HepG2 (cell line): ENCODE measurements around the gene WWC2. TPM values are rescaled to one million over a fixed set of nuclear protein-coding genes. Genes with fewer than 3 reads are reported as not detected.

Experiments used
- ATAC-seq: fragments of 200-7000 bp; cut with Tn5 transposase; 3 replicates; pipeline ENCODE4 v1.9.1; 2020; ENCODE audit warnings: mild to moderate bottlenecking, moderate library complexity
- BruUV-seq: library from RNA; stranded (reverse); fragments of 400-500 nt; replicated peaks from 2 replicates; lab custom pipeline; 2021; lab: Mats Ljungman, UMichigan
- CTCF ChIA-PET: fragments of 300-600 bp; formaldehyde crosslinking; extraction: SDS; loops from one replicate; lab custom pipeline; 2021; ENCODE audit warnings: low total read pairs, inconsistent platforms, low intra/inter-chr PET ratio; lab: Yijun Ruan, JAX
- POLR2A ChIA-PET: fragments of 350-600 bp; sonication (Branson Sonifier 250); formaldehyde crosslinking; loops from one replicate; lab custom pipeline; 2020; ENCODE audit warnings: antibody characterized with exemption, inconsistent platforms; lab: Yijun Ruan, JAX
- DNase-seq: peaks from one replicate; pipeline ENCODE4 v3.0.0-alpha.2; 2015; ENCODE audit warnings: low spot score
- FAIRE-seq: peaks from 3 replicates; lab custom pipeline; 2011; peaks lifted over from hg19 to GRCh38; lab: Jason Lieb, UNC
- H2AFZ ChIP-seq: one replicate; pipeline ENCODE4 v1.6.1; 2011; ENCODE audit warnings: low read length, inconsistent platforms
- H3K27ac ChIP-seq: fragments of 300-600 bp; 3 replicates; pipeline ENCODE4 v1.8.0; 2011; ENCODE audit warnings: mixed run types, mild to moderate bottlenecking, mixed read lengths, low read length, inconsistent platforms; ENCODE audit not compliant: insufficient read depth; ENCODE audit errors: extremely low read length
- H3K27me3 ChIP-seq, 2 experiments: fragments of 200-600 bp in 1 of 2; 2 replicates in 1 of 2; 3 replicates in 1 of 2; pipeline versions ENCODE4 v1.6.0 to v1.8.0; 2011; ENCODE audit warnings: low read length in 2 of 2, mild to moderate bottlenecking in 2 of 2, moderate library complexity in 2 of 2, inconsistent platforms in 1 of 2; ENCODE audit not compliant: insufficient read depth in 2 of 2, control insufficient read depth in 1 of 2
- H3K36me3 ChIP-seq, 2 experiments: fragments of 200-600 bp in 1 of 2; replicated peaks in 1 of 2; 2 replicates in 1 of 2; 3 replicates in 1 of 2; pipeline versions ENCODE4 v1.5.1 to v1.8.0; 2011; ENCODE audit warnings: low read length in 2 of 2, inconsistent platforms in 1 of 2; ENCODE audit not compliant: insufficient read depth in 2 of 2, control insufficient read depth in 1 of 2
- H3K4me1 ChIP-seq: 2 replicates; pipeline ENCODE4 v1.5.1; 2012; ENCODE audit warnings: low read length, inconsistent platforms; ENCODE audit not compliant: insufficient read depth
- H3K4me2 ChIP-seq: 2 replicates; pipeline ENCODE4 v1.6.0; 2011; ENCODE audit warnings: low read depth, low read length, inconsistent platforms
- H3K4me3 ChIP-seq, 3 experiments: fragments of 200-600 bp in 1 of 3; sonication (generic), shearing (Covaris generic) in 1 of 3; replicated peaks in 1 of 3; 2 replicates each; pipeline ENCODE4 v1.5.1; 2011 to 2016; ENCODE audit warnings: low read length in 3 of 3, inconsistent platforms in 2 of 3, low read depth in 2 of 3, mild to moderate bottlenecking in 2 of 3, control low read depth in 1 of 3, mixed read lengths in 1 of 3; ENCODE audit not compliant: insufficient read depth in 1 of 3
- H3K79me2 ChIP-seq: one replicate; pipeline ENCODE4 v1.6.1; 2011; ENCODE audit warnings: low read length, inconsistent platforms; ENCODE audit not compliant: insufficient read depth
- H3K9ac ChIP-seq: 2 replicates; pipeline ENCODE4 v1.6.0; 2011; ENCODE audit warnings: mild to moderate bottlenecking, low read depth, low read length, inconsistent platforms; ENCODE audit not compliant: insufficient read depth
- H3K9me3 ChIP-seq: 2 replicates; pipeline ENCODE4 v1.5.1; 2012; ENCODE audit warnings: mild to moderate bottlenecking, low read length
- H4K20me1 ChIP-seq: 2 replicates; pipeline ENCODE4 v1.6.0; 2011; ENCODE audit warnings: inconsistent platforms, mild to moderate bottlenecking, low read length, moderate library complexity; ENCODE audit not compliant: insufficient read depth
- HOXD1 ChIP-seq: sonication (generic); formaldehyde crosslinking; IDR thresholded peaks from 2 replicates; pipeline ENCODE4 v1.5.0; 2020; ENCODE audit warnings: missing genetic modification reagents
- KLF16 ChIP-seq, 2 experiments: sonication (generic) in 1 of 2; formaldehyde crosslinking in 1 of 2; IDR thresholded peaks; 2 replicates each; pipeline versions ENCODE4 v1.6.1 to v1.8.0; 2016 to 2023; ENCODE audit warnings: missing genetic modification reagents in 2 of 2, missing compliant biosample characterization in 1 of 2
- NCOR1 ChIP-seq: fragments of 200-600 bp; sonication (generic); IDR thresholded peaks from 2 replicates; pipeline ENCODE4 v1.7.0; 2017; ENCODE audit warnings: antibody characterized with exemption, low read length, borderline replicate concordance
- ZKSCAN8 ChIP-seq: IDR thresholded peaks from 2 replicates; pipeline ENCODE4 v1.6.1; 2016; ENCODE audit warnings: borderline replicate concordance, missing genetic modification reagents, missing compliant biosample characterization
- ZNF296 ChIP-seq: sonication (generic); formaldehyde crosslinking; conservative IDR thresholded peaks from 2 replicates; pipeline ENCODE4 v1.5.0; 2020; ENCODE audit warnings: mild to moderate bottlenecking, missing genetic modification reagents
- WGBS: methylation state at CpG from one replicate; pipeline ENCODE4 v1.1.6; 2017; ENCODE audit warnings: low lambda C conversion rate; 5-methylcytosine and 5-hydroxymethylcytosine counted together
- in situ Hi-C: cut with HindIII; loops from 2 replicates; pipeline ENCODE4 v1.10.0; 2017; ENCODE audit warnings: low pct_unique_long_range_greater_than_20kb; ENCODE audit not compliant: extremely low pct_ligation_motif_present
- intact Hi-C: fragments of 100-400 bp; cut with micrococcal nuclease; formaldehyde crosslinking; loops from one replicate; pipeline ENCODE4 v1.10.0; 2022; ENCODE audit not compliant: unreplicated experiment
- polyA plus RNA-seq, 8 experiments: library from polyadenylated mRNA; depleted of rRNA in 3 of 8; stranded (reverse) in 7 of 8; unstranded in 1 of 8; fragments of >200 nt; fragmentation: Illumina TruSeq in 4 of 8; extraction: Trizol in 4 of 8; gene quantifications; 2 replicates each; pipeline versions ENCODE4 v1.2.1 to v1.2.3, GENCODE V29; 2011 to 2016; ENCODE audit warnings: low read depth in 4 of 8, missing spikeins in 1 of 8, mixed read lengths in 1 of 8; ENCODE audit not compliant: insufficient read depth in 1 of 8
- total RNA-seq, 5 experiments: library from RNA; depleted of rRNA; stranded (reverse); fragments of >200 nt; fragmentation: Illumina TruSeq; extraction: Trizol; gene quantifications; 2 replicates each; pipeline ENCODE4 v1.2.3, GENCODE V29; 2016; ENCODE audit warnings: low read depth in 1 of 5
- TF ChIP-seq, protein P1 (sequence below): sonication (generic); formaldehyde crosslinking; IDR thresholded peaks from 2 replicates; pipeline ENCODE4 v1.5.1; 2020; ENCODE audit warnings: mild to moderate bottlenecking, missing genetic modification reagents, borderline replicate concordance
- TF ChIP-seq, protein P2 (sequence below): sonication (generic); formaldehyde crosslinking; IDR thresholded peaks from 2 replicates; pipeline ENCODE4 v1.8.1; 2022; ENCODE audit warnings: low read depth, mild to moderate bottlenecking, missing genetic modification reagents
- TF ChIP-seq, protein P3 (sequence below): sonication (generic); formaldehyde crosslinking; IDR thresholded peaks from 2 replicates; pipeline ENCODE4 v1.5.1; 2020; ENCODE audit warnings: mild to moderate bottlenecking, missing genetic modification reagents, moderate library complexity
- TF ChIP-seq, protein P4 (sequence below): IDR thresholded peaks from 2 replicates; pipeline ENCODE4 v1.4.0; 2020; ENCODE audit warnings: mild to moderate bottlenecking, missing genetic modification reagents

Gene WWC2
- total and polyA plus RNA-seq, 2 of the 13 experiments (the other 11 are each of a cell fraction or from before 2014, with no cell fraction given), result 40.0 to 50.1 TPM

DNA sequence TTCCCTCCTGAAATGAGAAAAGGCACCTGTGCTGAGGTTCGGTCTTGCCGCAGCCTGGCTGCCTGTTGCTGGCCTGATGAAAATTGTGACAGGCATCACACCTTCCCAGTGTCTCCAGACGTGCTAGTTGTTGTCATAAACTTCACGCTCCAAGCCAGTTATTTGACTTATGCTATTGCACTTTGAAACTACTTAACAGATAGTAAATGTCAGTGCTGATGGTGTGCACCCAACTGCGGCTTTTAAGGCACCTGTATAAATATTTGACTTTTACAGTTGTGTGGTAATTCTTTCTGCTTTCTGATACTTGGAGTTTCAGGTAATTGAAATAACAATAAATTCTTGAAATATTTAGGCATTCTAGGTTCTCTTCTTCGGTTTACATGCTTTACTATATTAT lies 1.8 kb downstream of the WWC2 start:
- H3K4me2 ChIP-seq, result peak overlapping the region; percentile 91
- 0 out of 5 replicates have a peak, but pooled peaks cover 0 to 2% of the 10 kb centered on the region in 2 experiments for H3K36me3 ChIP-seq
- H3K9ac ChIP-seq, result peak overlapping the region; percentile 99
- ChIA-PET POLR2A (interaction anchor here (1.5 to 4.4 kb wide), 4 partner anchors 10 to 203 kb away, joined by 3 to 78 read pairs (median 14); no protein-coding TSS in a partner anchor), CTCF (no interaction called here)
- no peak overlapping the region for H2AFZ ChIP-seq
- peak; percentile 79 for DNase-seq
- H3K27ac ChIP-seq, result peak overlapping the region; percentile 99
- FAIRE-seq, result peak; percentile 71
- no peak for ATAC-seq
- H3K9me3 ChIP-seq, result no peaks in the 10 kb centered on the region
- peaks cover 68% of the 10 kb centered on the region for H3K4me1 ChIP-seq
- WGBS, result 2% methylated on average over 6 of the region's 6 CpGs
- peaks cover 37% of the 10 kb centered on the region for H4K20me1 ChIP-seq
- peaks cover 79% of the 10 kb centered on the region for H3K79me2 ChIP-seq
- H3K27me3 ChIP-seq, result no peaks in the 10 kb centered on the region; a peak in 1 of 5 replicates
- in situ Hi-C loops (loop anchor here (5.0 kb wide), 1 partner anchor 71 kb away; no protein-coding TSS in a partner anchor), intact Hi-C loops (loop anchor here (2.0 to 5.0 kb wide), 2 partner anchors 40 to 71 kb away; no protein-coding TSS in a partner anchor)
- BruUV-seq, result no TSS peak
- H3K4me3 ChIP-seq, result peak overlapping the region; percentile 90 to 97 (median 91)
- TF ChIP-seq, protein P1, sequence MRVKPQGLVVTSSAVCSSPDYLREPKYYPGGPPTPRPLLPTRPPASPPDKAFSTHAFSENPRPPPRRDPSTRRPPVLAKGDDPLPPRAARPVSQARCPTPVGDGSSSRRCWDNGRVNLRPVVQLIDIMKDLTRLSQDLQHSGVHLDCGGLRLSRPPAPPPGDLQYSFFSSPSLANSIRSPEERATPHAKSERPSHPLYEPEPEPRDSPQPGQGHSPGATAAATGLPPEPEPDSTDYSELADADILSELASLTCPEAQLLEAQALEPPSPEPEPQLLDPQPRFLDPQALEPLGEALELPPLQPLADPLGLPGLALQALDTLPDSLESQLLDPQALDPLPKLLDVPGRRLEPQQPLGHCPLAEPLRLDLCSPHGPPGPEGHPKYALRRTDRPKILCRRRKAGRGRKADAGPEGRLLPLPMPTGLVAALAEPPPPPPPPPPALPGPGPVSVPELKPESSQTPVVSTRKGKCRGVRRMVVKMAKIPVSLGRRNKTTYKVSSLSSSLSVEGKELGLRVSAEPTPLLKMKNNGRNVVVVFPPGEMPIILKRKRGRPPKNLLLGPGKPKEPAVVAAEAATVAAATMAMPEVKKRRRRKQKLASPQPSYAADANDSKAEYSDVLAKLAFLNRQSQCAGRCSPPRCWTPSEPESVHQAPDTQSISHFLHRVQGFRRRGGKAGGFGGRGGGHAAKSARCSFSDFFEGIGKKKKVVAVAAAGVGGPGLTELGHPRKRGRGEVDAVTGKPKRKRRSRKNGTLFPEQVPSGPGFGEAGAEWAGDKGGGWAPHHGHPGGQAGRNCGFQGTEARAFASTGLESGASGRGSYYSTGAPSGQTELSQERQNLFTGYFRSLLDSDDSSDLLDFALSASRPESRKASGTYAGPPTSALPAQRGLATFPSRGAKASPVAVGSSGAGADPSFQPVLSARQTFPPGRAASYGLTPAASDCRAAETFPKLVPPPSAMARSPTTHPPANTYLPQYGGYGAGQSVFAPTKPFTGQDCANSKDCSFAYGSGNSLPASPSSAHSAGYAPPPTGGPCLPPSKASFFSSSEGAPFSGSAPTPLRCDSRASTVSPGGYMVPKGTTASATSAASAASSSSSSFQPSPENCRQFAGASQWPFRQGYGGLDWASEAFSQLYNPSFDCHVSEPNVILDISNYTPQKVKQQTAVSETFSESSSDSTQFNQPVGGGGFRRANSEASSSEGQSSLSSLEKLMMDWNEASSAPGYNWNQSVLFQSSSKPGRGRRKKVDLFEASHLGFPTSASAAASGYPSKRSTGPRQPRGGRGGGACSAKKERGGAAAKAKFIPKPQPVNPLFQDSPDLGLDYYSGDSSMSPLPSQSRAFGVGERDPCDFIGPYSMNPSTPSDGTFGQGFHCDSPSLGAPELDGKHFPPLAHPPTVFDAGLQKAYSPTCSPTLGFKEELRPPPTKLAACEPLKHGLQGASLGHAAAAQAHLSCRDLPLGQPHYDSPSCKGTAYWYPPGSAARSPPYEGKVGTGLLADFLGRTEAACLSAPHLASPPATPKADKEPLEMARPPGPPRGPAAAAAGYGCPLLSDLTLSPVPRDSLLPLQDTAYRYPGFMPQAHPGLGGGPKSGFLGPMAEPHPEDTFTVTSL (CRISPR knock-in tag), result peak; percentile 24; the same call in 1 of the 2 replicates
- TF ChIP-seq ZKSCAN8 (CRISPR knock-in tag), result peak; percentile 48; the same call in 1 of the 2 replicates
- 0 out of 2 replicates have a peak, but pooled peaks have one; percentile 50 for TF ChIP-seq HOXD1 (CRISPR knock-in tag)
- peak; percentile 45; the same call in 1 of the 2 replicates for TF ChIP-seq NCOR1
- no peak for TF ChIP-seq ZNF296 (CRISPR knock-in tag)
- TF ChIP-seq, protein P2, sequence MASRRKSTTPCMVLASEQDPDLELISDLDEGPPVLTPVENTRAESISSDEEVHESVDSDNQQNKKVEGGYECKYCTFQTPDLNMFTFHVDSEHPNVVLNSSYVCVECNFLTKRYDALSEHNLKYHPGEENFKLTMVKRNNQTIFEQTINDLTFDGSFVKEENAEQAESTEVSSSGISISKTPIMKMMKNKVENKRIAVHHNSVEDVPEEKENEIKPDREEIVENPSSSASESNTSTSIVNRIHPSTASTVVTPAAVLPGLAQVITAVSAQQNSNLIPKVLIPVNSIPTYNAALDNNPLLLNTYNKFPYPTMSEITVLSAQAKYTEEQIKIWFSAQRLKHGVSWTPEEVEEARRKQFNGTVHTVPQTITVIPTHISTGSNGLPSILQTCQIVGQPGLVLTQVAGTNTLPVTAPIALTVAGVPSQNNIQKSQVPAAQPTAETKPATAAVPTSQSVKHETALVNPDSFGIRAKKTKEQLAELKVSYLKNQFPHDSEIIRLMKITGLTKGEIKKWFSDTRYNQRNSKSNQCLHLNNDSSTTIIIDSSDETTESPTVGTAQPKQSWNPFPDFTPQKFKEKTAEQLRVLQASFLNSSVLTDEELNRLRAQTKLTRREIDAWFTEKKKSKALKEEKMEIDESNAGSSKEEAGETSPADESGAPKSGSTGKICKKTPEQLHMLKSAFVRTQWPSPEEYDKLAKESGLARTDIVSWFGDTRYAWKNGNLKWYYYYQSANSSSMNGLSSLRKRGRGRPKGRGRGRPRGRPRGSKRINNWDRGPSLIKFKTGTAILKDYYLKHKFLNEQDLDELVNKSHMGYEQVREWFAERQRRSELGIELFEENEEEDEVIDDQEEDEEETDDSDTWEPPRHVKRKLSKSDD, result no peak
- 0 out of 4 replicates have a peak, but pooled peaks of 1 of the 2 experiments have one; percentile 42 for TF ChIP-seq KLF16 (CRISPR knock-in tag; IDR thresholded peaks at IDR 0.05)
- TF ChIP-seq, protein P3, sequence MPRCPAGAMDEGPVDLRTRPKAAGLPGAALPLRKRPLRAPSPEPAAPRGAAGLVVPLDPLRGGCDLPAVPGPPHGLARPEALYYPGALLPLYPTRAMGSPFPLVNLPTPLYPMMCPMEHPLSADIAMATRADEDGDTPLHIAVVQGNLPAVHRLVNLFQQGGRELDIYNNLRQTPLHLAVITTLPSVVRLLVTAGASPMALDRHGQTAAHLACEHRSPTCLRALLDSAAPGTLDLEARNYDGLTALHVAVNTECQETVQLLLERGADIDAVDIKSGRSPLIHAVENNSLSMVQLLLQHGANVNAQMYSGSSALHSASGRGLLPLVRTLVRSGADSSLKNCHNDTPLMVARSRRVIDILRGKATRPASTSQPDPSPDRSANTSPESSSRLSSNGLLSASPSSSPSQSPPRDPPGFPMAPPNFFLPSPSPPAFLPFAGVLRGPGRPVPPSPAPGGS (CRISPR knock-in tag), result no peak
- TF ChIP-seq, protein P4, sequence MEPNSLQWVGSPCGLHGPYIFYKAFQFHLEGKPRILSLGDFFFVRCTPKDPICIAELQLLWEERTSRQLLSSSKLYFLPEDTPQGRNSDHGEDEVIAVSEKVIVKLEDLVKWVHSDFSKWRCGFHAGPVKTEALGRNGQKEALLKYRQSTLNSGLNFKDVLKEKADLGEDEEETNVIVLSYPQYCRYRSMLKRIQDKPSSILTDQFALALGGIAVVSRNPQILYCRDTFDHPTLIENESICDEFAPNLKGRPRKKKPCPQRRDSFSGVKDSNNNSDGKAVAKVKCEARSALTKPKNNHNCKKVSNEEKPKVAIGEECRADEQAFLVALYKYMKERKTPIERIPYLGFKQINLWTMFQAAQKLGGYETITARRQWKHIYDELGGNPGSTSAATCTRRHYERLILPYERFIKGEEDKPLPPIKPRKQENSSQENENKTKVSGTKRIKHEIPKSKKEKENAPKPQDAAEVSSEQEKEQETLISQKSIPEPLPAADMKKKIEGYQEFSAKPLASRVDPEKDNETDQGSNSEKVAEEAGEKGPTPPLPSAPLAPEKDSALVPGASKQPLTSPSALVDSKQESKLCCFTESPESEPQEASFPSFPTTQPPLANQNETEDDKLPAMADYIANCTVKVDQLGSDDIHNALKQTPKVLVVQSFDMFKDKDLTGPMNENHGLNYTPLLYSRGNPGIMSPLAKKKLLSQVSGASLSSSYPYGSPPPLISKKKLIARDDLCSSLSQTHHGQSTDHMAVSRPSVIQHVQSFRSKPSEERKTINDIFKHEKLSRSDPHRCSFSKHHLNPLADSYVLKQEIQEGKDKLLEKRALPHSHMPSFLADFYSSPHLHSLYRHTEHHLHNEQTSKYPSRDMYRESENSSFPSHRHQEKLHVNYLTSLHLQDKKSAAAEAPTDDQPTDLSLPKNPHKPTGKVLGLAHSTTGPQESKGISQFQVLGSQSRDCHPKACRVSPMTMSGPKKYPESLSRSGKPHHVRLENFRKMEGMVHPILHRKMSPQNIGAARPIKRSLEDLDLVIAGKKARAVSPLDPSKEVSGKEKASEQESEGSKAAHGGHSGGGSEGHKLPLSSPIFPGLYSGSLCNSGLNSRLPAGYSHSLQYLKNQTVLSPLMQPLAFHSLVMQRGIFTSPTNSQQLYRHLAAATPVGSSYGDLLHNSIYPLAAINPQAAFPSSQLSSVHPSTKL (CRISPR knock-in tag), result peak; percentile 89
